Pancreas (tissue), 10 donors: ENCODE results near the gene PTPN11. TPM values are rescaled to one million over a fixed set of nuclear protein-coding genes. Genes with fewer than 3 reads are reported as not detected.

Source experiments
- ATAC-seq, 4 donors: fragments of 200-7000 bp; cut with Tn5 transposase; one replicate each; pipeline versions ENCODE4 v1.8.0 to v1.9.1; 2020; ENCODE audit warnings: mild to moderate bottlenecking in 4 of 4, moderate library complexity in 4 of 4
- DNase-seq, 6 donors: peaks; one replicate each; pipeline ENCODE4 v3.0.0-alpha.2; 2020
- FAIRE-seq: peaks from 2 replicates; lab custom pipeline; 2012; peaks lifted over from hg19 to GRCh38; lab: Jason Lieb, UNC
- H3K27ac ChIP-seq, 4 donors: fragments of 200-600 bp; sonication (generic); 1 replicate in 3 of 4; 2 replicates in 1 of 4; pipeline versions ENCODE4 v1.5.0 to v1.8.0; 2020
- H3K27me3 ChIP-seq, 4 donors: fragments of 200-600 bp; one replicate each; pipeline ENCODE4 v1.8.0; 2021
- H3K36me3 ChIP-seq, 3 donors: fragments of 200-600 bp; sonication (generic) in 1 of 3; one replicate each; pipeline versions ENCODE4 v1.5.0 to v1.8.0; 2020 to 2021
- H3K4me1 ChIP-seq, 3 donors: fragments of 200-600 bp; one replicate each; pipeline ENCODE4 v1.8.0; 2021
- H3K4me3 ChIP-seq, 4 donors: fragments of 200-600 bp; sonication (generic) in 2 of 4; one replicate each; pipeline versions ENCODE4 v1.5.0 to v1.8.0; 2020 to 2021
- H3K9me3 ChIP-seq, 4 donors: fragments of 200-600 bp; one replicate each; pipeline ENCODE4 v1.8.0; 2021
- CTCF ChIP-seq, 4 donors: fragments of 200-600 bp; sonication (generic) in 3 of 4; IDR thresholded peaks; one replicate each; pipeline versions ENCODE4 v1.5.0 to v1.8.0; 2021; ENCODE audit warnings: antibody characterized with exemption in 4 of 4
- WGBS, 2 donors: extraction: QIAGEN DNeasy Blood & Tissue Kit; methylation state at CpG; one replicate each; pipeline ENCODE4 v1.1.7; 2013; 5-methylcytosine and 5-hydroxymethylcytosine counted together
- intact Hi-C, 3 donors: fragments of 100-400 bp; cut with DNase I; formaldehyde crosslinking; loops; one replicate each; pipeline versions ENCODE4 v1.11.1 to v1.14.2; 2022
- polyA plus RNA-seq, 2 donors: library from polyadenylated mRNA; stranded (reverse); fragments of 200-250 nt; gene quantifications; one replicate each; pipeline ENCODE4 v1.2.3, GENCODE V29; 2013
- total RNA-seq, 6 donors: library from RNA; stranded (reverse); fragmentation: NEBNext Ultra II Directional in 4 of 6; extraction: Animal tissue kit (Norgen Biotek cat#: 25700) in 4 of 6; gene quantifications; one replicate each; pipeline versions ENCODE4 v1.2.1 to v1.2.4, GENCODE V29; 2021 to 2023
- donor health status: healthy with polysubstance abuse.
- donor health status: DM: no; HTN: no; CAD: no; lungs with moderate emphysema.
- donor health status: DM: no; HTN: no; CAD: no.
- donor health status: control.
- donor health status: control.
- donor health status: Bipolar disorder and iron deficiency.
- donor health status: DM: yes; HTN: yes; CAD: no.
- donor health status: DM: no; HTN: no; CAD: no.
- donor health status: DM: no; HTN: no; CAD: no.
- donor health status: DM: yes; HTN: yes; CAD: no.

The PTPN11 gene
- total RNA-seq = 10 to 100 TPM; 25.5 to 51.1 (median 38.7) TPM
- polyA plus RNA-seq = 10 to 100 TPM; 12.4 to 17.0 TPM

GRCh38 chr12:112418608-112419296, at the start of gene PTPN11:
TSS of gene PTPN11 (plus strand) at chr12:112418947. CDS start at chr12:112419112, 165 bp downstream.
- no peak for TF ChIP-seq CTCF (IDR thresholded peaks at IDR 0.05)
- WGBS, 2 donors = 1% methylated on average over 54 to 89 of the region's 89 CpGs
- H3K4me1 ChIP-seq = peaks cover 6 to 27% (median 11%) of the 10 kb centered on the region in 3 donors
- H3K4me3 ChIP-seq = peak within 1 kb of the TSS; percentile 81 to 97 (median 86)
- H3K27ac ChIP-seq = peak within 1 kb of the TSS; percentile 91 to 99 (median 98)
- FAIRE-seq (no peak), ATAC-seq (peak; percentile 90 to 95 (median 92)), DNase-seq (peak; percentile 81 to 97 (median 87))
- H3K36me3 ChIP-seq = no peaks in the 10 kb centered on the region
- H3K27me3 ChIP-seq = no peaks in the 10 kb centered on the region
- intact Hi-C loops = no loop called here
- H3K9me3 ChIP-seq = no peaks in the 10 kb centered on the region

- Histone ChIP-seq H3K27ac (no peak overlapping the region), H3K4me1 (no peaks in the 10 kb centered on the region), H3K27me3 (no peaks in the 10 kb centered on the region), H3K9me3 (no peaks in the 10 kb centered on the region), H3K4me3 (no peak overlapping the region), H3K36me3 (no peaks in the 10 kb centered on the region)
- no peak for TF ChIP-seq CTCF (IDR thresholded peaks at IDR 0.05)
- WGBS, 2 donors = 37 to 41% methylated on average over 1 of the region's 1 CpG
- DNase-seq (no peak), ATAC-seq (no peak), FAIRE-seq (no peak)
- intact Hi-C loops = loop anchor here in 1 of 3 donors (10.0 kb wide), 1 partner anchor 75 kb away; no protein-coding TSS in a partner anchor
Observed at GRCh38 chr12:112370199-112370598, 48.5 kb upstream of the PTPN11 start.

GRCh38 chr12:112370868-112371510, 47.8 kb upstream of the PTPN11 start:
- TF ChIP-seq CTCF (IDR thresholded peaks at IDR 0.05) = no peak
- H3K36me3 ChIP-seq = no peaks in the 10 kb centered on the region
- no peaks in the 10 kb centered on the region for H3K27me3 ChIP-seq
- DNase-seq (no peak), FAIRE-seq (no peak), ATAC-seq (peak in 1 of 4 donors; percentile 36)
- no peaks in the 10 kb centered on the region for H3K4me1 ChIP-seq
- no peaks in the 10 kb centered on the region for H3K9me3 ChIP-seq
- no peak overlapping the region for H3K27ac ChIP-seq
- intact Hi-C loops = loop anchor here in 1 of 3 donors (10.0 kb wide), 1 partner anchor 76 kb away; no protein-coding TSS in a partner anchor
- no peak overlapping the region for H3K4me3 ChIP-seq
- 61 to 62% methylated on average over 8 of the region's 8 CpGs for WGBS, 2 donors

GRCh38 chr12:112374166-112374740, 44.5 kb upstream of the PTPN11 start:
- FAIRE-seq (no peak), DNase-seq (no peak), ATAC-seq (peak in 1 of 4 donors; percentile 18)
- Histone ChIP-seq H3K27me3 (no peaks in the 10 kb centered on the region), H3K4me3 (no peak overlapping the region), H3K9me3 (no peaks in the 10 kb centered on the region), H3K4me1 (no peaks in the 10 kb centered on the region), H3K27ac (no peak overlapping the region), H3K36me3 (no peaks in the 10 kb centered on the region)
- WGBS, 2 donors = 78 to 79% methylated on average over 3 of the region's 3 CpGs
- no peak for TF ChIP-seq CTCF (IDR thresholded peaks at IDR 0.05)
- intact Hi-C loops = loop anchor here in 1 of 3 donors (10.0 kb wide), 1 partner anchor 79 kb away; no protein-coding TSS in a partner anchor
